A549 (cell line): ENCODE results near the gene OR13C4.

Experiments used
- BHLHE40 ChIP-seq: IDR thresholded peaks from 2 replicates; pipeline ENCODE4 v1.6.1; 2012; ENCODE audit warnings: low read depth, low read length, inconsistent platforms
- CBX2 ChIP-seq: fragments of 200-600 bp; sonication (generic); IDR thresholded peaks from 2 replicates; pipeline ENCODE4 v1.6.1; 2016; ENCODE audit warnings: low read depth, mild to moderate bottlenecking, borderline replicate concordance
- EP300 ChIP-seq, 2 experiments: fragments of >200 bp; sonication (Bioruptor Twin); formaldehyde crosslinking; IDR thresholded peaks; 2 replicates in 1 of 2; 3 replicates in 1 of 2; pipeline ENCODE4 v1.6.1; 2016 to 2017
- HDAC2 ChIP-seq: fragments of 200-600 bp; sonication (generic); IDR thresholded peaks from 2 replicates; pipeline ENCODE4 v1.6.1; 2016
- MAFK ChIP-seq: fragments of 450-650 bp; IDR thresholded peaks from 2 replicates; pipeline ENCODE4 v1.6.1; 2014; ENCODE audit not compliant: partially characterized antibody
- NR3C1 ChIP-seq: fragments of >200 bp; sonication (Bioruptor Twin); formaldehyde crosslinking; IDR thresholded peaks from 3 replicates; pipeline ENCODE4 v1.6.1; 2017
- POLR2A ChIP-seq: IDR thresholded peaks from 2 replicates; pipeline ENCODE4 v1.6.1; 2012; ENCODE audit warnings: mild to moderate bottlenecking, low read length
- RNF2 ChIP-seq: fragments of 200-600 bp; sonication (generic); IDR thresholded peaks from 2 replicates; pipeline ENCODE4 v1.6.1; 2016; ENCODE audit warnings: low read depth, mild to moderate bottlenecking, antibody characterized with exemption, moderate library complexity, borderline replicate concordance
- SMC3 ChIP-seq: fragments of >200 bp; sonication (Bioruptor Twin); formaldehyde crosslinking; IDR thresholded peaks from 3 replicates; pipeline ENCODE4 v1.6.1; 2018; ENCODE audit warnings: inconsistent platforms
- TF ChIP-seq, protein P1 (sequence below): IDR thresholded peaks from 2 replicates; pipeline ENCODE4 v1.6.1; 2012
- TF ChIP-seq, protein P2 (sequence below): fragments of >200 bp; sonication (Bioruptor Twin); formaldehyde crosslinking; IDR thresholded peaks from 3 replicates; pipeline ENCODE4 v1.5.1; 2016
- TF ChIP-seq, protein P3 (sequence below): IDR thresholded peaks from 2 replicates; pipeline ENCODE4 v1.6.1; 2012; ENCODE audit warnings: low read depth, borderline replicate concordance

DNA sequence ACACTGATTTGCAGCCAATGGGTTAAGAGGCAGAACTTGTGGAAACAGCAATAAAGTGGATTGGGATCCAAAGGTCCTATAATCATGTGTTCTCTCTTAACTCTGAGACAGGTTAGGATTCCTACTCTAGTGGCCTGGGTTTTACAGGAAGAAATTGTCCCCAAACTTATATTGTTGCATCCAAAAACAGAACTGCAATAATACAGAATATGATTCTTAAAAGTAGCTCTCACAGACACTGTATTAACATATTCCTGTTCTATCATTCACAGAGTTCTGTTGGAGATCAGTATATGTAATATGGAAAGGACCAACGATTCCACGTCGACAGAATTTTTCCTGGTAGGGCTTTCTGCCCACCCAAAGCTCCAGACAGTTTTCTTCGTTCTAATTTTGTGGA, 41.9 kb upstream of the OR13C4 start, which contains the start of gene OR13C8:
- TF ChIP-seq, protein P1, sequence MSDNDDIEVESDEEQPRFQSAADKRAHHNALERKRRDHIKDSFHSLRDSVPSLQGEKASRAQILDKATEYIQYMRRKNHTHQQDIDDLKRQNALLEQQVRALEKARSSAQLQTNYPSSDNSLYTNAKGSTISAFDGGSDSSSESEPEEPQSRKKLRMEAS = no peak
- no peak for TF ChIP-seq BHLHE40
- TF ChIP-seq, protein P2, sequence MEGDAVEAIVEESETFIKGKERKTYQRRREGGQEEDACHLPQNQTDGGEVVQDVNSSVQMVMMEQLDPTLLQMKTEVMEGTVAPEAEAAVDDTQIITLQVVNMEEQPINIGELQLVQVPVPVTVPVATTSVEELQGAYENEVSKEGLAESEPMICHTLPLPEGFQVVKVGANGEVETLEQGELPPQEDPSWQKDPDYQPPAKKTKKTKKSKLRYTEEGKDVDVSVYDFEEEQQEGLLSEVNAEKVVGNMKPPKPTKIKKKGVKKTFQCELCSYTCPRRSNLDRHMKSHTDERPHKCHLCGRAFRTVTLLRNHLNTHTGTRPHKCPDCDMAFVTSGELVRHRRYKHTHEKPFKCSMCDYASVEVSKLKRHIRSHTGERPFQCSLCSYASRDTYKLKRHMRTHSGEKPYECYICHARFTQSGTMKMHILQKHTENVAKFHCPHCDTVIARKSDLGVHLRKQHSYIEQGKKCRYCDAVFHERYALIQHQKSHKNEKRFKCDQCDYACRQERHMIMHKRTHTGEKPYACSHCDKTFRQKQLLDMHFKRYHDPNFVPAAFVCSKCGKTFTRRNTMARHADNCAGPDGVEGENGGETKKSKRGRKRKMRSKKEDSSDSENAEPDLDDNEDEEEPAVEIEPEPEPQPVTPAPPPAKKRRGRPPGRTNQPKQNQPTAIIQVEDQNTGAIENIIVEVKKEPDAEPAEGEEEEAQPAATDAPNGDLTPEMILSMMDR = no peak
- no peak for TF ChIP-seq EP300 (IDR thresholded peaks at IDR 0.05)
- no peak for TF ChIP-seq POLR2A
- no peak for TF ChIP-seq NR3C1
- TF ChIP-seq RNF2 = no peak
- no peak for TF ChIP-seq CBX2
- TF ChIP-seq HDAC2 = no peak
- TF ChIP-seq, protein P3, sequence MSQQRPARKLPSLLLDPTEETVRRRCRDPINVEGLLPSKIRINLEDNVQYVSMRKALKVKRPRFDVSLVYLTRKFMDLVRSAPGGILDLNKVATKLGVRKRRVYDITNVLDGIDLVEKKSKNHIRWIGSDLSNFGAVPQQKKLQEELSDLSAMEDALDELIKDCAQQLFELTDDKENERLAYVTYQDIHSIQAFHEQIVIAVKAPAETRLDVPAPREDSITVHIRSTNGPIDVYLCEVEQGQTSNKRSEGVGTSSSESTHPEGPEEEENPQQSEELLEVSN = no peak
- TF ChIP-seq MAFK = no peak
- TF ChIP-seq SMC3 = no peak
